Measurements from ENCODE around the gene FAM174A. TPM values are rescaled to one million over a fixed set of nuclear protein-coding genes. Genes with fewer than 3 reads are reported as not detected.

FAM174A gene
- polyA plus RNA-seq, 1 of the 3 experiments (the other 2 are of a cell fraction), result 22.4 TPM

- no peak overlapping the region for H3K4me2 ChIP-seq
- POLR2A ChIA-PET, result no interaction called here
- no peaks in the 10 kb centered on the region for H3K9me3 ChIP-seq
- no peaks in the 10 kb centered on the region for H3K36me3 ChIP-seq (replicated peaks in 1 of 2; ENCODE audit: control insufficient read depth in 1 of 2, insufficient read depth in 2 of 2, low read length in 1 of 2)
- DNase-seq, result no peak
- no peaks in the 10 kb centered on the region for H3K79me2 ChIP-seq (ENCODE audit: insufficient read depth)
- no peaks in the 10 kb centered on the region for H4K20me1 ChIP-seq (ENCODE audit: insufficient read depth)
- no peaks in the 10 kb centered on the region for H3F3A ChIP-seq (replicated peaks; ENCODE audit: insufficient read depth)
- H3K4me1 ChIP-seq (ENCODE audit: control insufficient read depth in 1 of 2, insufficient read depth in 2 of 2, low read depth in 1 of 2, low read length in 1 of 2), result no peaks in the 10 kb centered on the region
- 64% methylated on average over 1 of the region's 1 CpG for WGBS (ENCODE audit: low lambda C conversion rate)
- no peak overlapping the region for H2AFZ ChIP-seq (ENCODE audit: low read depth)
- no peaks in the 10 kb centered on the region for H3K27me3 ChIP-seq (ENCODE audit: insufficient read depth)
- H3K9ac ChIP-seq, result no peak overlapping the region
- H3K4me3 ChIP-seq (ENCODE audit: low read depth in 2 of 2, low read length in 1 of 2), result no peak overlapping the region
- TF ChIP-seq FOXJ3 (CRISPR knock-in tag; IDR thresholded peaks at IDR 0.05) (no peak), SMC3 (IDR thresholded peaks at IDR 0.05; ENCODE audit: low read depth, low read length) (no peak), GATA2 (CRISPR knock-in tag; IDR thresholded peaks at IDR 0.05) (no peak), TAF1 (IDR thresholded peaks at IDR 0.05; ENCODE audit: borderline replicate concordance, low read depth, low read length) (no peak), MAX (IDR thresholded peaks at IDR 0.05; ENCODE audit: low read depth) (no peak), FOSL2 (IDR thresholded peaks at IDR 0.05; ENCODE audit: borderline replicate concordance, low read depth) (no peak), ELF1 (IDR thresholded peaks at IDR 0.05) (no peak), CHD2 (IDR thresholded peaks at IDR 0.05; ENCODE audit: low read length, partially characterized antibody) (no peak), CTCF (IDR thresholded peaks at IDR 0.05) (no peak), MEF2A (IDR thresholded peaks at IDR 0.05; ENCODE audit: borderline replicate concordance, low read depth) (no peak), USF1 (IDR thresholded peaks at IDR 0.05; ENCODE audit: borderline replicate concordance, low read depth) (no peak), NFIC (IDR thresholded peaks at IDR 0.05; ENCODE audit: borderline replicate concordance) (no peak), POLR2AphosphoS5 (IDR thresholded peaks at IDR 0.05; ENCODE audit: low read depth, low read length) (no peak), TEAD4 (IDR thresholded peaks at IDR 0.05; ENCODE audit: borderline replicate concordance, insufficient read depth) (no peak), SIN3A (IDR thresholded peaks at IDR 0.05; ENCODE audit: borderline replicate concordance, low read depth, low read length) (no peak), PBX3 (IDR thresholded peaks at IDR 0.05) (no peak), EZH2phosphoT487 (IDR thresholded peaks at IDR 0.05; ENCODE audit: borderline replicate concordance, low read depth) (no peak), RXRA (IDR thresholded peaks at IDR 0.05; ENCODE audit: borderline replicate concordance, low read depth) (no peak)
- CTCF ChIA-PET, result no interaction called here
- H3K9me2 ChIP-seq, result no peaks in the 10 kb centered on the region
- no peak overlapping the region for H3K27ac ChIP-seq (ENCODE audit: low read depth in 2 of 2, low read length in 1 of 2)
Observed at GRCh38 chr5:100496296-100496695, 38.9 kb upstream of the FAM174A start.

Measured in SK-N-SH (cell line).